A673 (cell line): ENCODE measurements around the gene SPAG16.

ENCODE experiments used
- EZH2 ChIP-seq: fragments of 200-600 bp; sonication (generic); IDR thresholded peaks from 2 replicates; pipeline ENCODE4 v1.6.1; 2017; ENCODE audit warnings: borderline replicate concordance, low read depth, mild to moderate bottlenecking, mixed read lengths, antibody characterized with exemption, low read length; ENCODE audit not compliant: poor library complexity, severe bottlenecking
- TF ChIP-seq, protein P1 (sequence below): fragments of 300-800, 200-600 bp; sonication (generic); conservative IDR thresholded peaks from 2 replicates; pipeline ENCODE4 v1.5.1; 2017; ENCODE audit warnings: low read depth, mild to moderate bottlenecking, antibody characterized with exemption, low read length, moderate library complexity, mixed read lengths

DNA sequence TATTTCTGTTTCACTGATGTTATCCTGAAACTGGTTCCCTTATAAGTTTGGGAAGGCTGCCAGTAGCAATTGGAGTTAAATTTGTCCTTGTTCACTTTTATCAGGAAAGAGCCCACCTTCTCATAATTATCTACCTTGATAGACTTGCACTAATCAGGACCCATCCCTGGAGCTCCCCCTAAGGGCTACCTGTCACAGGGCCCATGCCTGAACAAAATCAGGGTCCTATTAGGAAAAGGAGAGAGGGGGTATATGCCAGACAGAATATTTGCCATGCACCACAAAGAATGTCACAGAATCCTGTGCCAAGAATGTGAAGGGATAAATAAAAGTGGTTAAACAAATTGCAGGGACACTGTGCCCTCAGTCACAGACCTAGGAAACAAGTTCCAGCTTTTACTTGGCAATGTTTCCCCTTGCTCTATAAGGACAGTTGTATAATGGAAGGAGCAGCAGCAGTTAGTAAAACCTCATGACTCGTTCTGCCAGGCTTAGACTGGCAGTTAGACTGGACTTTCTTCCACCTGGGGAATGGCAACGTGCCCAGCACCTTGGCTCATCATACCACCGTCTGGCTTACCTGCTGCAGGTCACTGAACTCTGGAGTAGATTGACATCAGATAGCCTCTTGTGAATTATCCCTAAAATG, 1094.3 kb downstream of the SPAG16 start:
- TF ChIP-seq EZH2: no peak
- TF ChIP-seq, protein P1, sequence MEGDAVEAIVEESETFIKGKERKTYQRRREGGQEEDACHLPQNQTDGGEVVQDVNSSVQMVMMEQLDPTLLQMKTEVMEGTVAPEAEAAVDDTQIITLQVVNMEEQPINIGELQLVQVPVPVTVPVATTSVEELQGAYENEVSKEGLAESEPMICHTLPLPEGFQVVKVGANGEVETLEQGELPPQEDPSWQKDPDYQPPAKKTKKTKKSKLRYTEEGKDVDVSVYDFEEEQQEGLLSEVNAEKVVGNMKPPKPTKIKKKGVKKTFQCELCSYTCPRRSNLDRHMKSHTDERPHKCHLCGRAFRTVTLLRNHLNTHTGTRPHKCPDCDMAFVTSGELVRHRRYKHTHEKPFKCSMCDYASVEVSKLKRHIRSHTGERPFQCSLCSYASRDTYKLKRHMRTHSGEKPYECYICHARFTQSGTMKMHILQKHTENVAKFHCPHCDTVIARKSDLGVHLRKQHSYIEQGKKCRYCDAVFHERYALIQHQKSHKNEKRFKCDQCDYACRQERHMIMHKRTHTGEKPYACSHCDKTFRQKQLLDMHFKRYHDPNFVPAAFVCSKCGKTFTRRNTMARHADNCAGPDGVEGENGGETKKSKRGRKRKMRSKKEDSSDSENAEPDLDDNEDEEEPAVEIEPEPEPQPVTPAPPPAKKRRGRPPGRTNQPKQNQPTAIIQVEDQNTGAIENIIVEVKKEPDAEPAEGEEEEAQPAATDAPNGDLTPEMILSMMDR: no peak
